Urothelium cell line (cell line): ENCODE results near the gene MARCHF7.
A peak's percentile ranks its signal among the peaks of the same experiment; 100 is the strongest.
"Not testable (repeated sequence)": the region's sequence is repeated elsewhere in the genome, so short reads cannot be mapped to it uniquely, and the experiment has no call there.

Experiments used
- DNase-seq: peaks from one replicate; pipeline ENCODE4 v3.0.0; 2011; ENCODE audit warnings: low spot score, mixed read lengths
- FAIRE-seq: peaks from 2 replicates; lab custom pipeline; 2011; peaks lifted over from hg19 to GRCh38; lab: Jason Lieb, UNC

MARCHF7 gene, protein sequence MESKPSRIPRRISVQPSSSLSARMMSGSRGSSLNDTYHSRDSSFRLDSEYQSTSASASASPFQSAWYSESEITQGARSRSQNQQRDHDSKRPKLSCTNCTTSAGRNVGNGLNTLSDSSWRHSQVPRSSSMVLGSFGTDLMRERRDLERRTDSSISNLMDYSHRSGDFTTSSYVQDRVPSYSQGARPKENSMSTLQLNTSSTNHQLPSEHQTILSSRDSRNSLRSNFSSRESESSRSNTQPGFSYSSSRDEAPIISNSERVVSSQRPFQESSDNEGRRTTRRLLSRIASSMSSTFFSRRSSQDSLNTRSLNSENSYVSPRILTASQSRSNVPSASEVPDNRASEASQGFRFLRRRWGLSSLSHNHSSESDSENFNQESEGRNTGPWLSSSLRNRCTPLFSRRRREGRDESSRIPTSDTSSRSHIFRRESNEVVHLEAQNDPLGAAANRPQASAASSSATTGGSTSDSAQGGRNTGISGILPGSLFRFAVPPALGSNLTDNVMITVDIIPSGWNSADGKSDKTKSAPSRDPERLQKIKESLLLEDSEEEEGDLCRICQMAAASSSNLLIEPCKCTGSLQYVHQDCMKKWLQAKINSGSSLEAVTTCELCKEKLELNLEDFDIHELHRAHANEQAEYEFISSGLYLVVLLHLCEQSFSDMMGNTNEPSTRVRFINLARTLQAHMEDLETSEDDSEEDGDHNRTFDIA

DNA sequence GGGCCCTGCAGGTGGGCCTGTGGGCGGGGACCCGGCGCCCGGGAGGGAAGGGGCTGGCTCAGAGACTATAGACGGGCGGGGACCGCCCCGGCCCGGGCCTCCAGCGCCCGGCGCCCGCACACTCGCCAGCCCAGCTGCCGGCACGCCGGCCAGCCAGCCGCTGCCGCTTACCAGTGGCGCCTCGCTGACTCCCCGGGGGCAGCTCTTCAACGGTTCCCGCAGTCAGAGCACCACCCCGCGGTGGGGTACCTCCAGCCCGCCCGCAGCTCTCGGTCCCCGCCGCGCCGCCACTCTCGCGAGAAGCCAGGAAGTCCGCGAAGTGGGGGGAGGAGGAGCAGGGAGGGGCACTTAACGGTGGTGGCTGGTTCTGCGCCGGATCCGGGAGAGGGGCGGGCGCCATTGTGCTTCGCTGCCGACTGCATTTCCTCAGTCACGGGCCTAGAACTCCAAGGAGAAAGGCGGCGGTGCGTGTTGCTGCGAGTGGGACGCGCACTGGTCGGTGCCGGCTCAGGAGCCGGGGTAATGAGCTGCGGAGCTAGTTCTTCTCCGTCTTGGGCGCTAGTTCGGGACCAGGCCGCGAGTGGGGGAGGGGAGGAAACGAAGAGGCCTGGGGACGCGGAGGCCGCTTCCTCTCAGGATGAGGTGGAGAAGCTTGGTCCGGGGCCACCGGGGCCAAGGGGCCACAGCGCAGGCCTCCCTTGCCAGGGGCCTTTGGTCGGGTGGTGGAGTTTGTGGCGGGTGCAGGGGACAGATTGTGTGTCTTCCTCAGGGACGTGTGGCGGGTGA lies at the start of gene MARCHF7:
Gene MARCHF7, plus strand, starts transcription at position 364 of the 786 bp plus-strand sequence. CDS start 16,517 bp downstream, outside the sequence.
- DNase-seq (peak; percentile 97), FAIRE-seq (peak; percentile 90)

DNA sequence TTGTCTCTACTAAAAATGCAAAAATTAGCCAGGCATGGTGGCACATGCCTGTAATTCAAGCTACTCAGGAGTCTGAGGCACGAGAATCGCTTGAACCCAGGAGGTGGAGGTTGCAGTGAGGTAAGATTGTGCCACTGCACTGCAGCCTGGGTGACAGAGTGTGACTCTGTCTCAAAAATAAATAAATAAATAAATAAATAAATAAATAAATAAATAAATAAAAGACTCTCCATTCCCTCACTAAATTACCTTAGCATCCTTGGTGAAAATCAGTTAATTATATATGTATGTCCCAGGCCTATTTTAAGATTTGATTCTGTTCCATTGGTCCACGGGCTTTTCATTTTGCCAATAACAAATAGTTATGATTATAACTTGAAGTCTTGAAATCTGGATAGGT lies 44.9 kb upstream of the MARCHF7 start:
- not testable (repeated sequence) for FAIRE-seq, DNase-seq

DNA sequence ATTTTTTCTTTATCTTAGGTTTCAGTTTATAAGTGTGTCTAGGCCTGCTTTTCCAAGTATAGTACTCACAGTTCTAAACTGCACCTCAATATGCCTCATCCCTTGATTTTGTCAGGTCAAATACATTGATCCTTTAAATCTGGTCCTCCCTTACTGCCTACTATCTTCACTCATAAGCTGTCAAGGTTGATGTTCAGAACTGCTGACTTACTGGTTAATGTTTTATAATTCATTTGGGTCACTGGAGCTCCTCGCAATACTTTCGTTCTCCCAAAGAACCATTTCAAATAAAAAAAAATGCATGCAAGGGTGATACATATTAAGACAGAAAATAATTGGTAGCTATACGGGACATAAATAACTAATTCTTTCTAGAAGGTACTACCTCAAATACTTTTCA lies 41.3 kb upstream of the MARCHF7 start:
- DNase-seq: no peak
- no peak for FAIRE-seq

DNA sequence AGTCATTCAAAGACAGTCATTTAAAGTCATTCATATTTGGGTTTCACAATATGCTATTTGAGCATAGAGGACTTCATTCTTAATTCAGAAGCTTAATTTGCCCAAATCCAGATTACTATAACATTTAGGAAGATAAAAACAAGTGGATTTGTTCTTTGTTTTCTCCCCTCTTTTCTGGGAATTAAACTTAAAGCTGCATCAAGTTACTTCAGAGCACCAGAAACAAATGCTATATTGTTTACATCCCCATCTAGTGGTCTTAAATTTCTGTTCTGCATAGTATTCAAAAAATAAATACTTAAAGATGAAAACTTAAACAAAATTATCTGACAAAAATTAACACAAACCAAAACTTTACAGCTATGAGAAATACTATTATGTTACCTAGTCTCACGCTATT lies 34.7 kb upstream of the MARCHF7 start:
- DNase-seq: no peak
- no peak for FAIRE-seq

DNA sequence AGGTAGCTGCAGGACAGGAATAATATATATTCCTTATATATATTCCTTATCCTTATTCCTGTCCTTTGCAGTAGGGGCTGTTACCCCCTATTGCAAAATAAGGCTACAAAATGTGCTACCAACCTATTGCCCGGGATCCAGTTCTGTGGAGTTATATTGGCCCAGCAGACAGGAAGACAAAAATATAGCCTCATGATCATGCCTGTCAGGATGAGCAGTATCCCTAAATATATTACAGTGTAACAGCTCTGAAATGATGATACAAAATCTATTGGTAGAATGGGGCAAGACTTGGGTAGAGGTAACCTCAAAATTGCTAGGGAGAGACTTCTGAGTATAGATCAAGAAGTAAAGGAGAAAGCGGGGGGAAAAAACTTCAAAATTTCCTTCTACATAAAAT lies 31.6 kb upstream of the MARCHF7 start:
- DNase-seq: no peak
- no peak for FAIRE-seq

DNA sequence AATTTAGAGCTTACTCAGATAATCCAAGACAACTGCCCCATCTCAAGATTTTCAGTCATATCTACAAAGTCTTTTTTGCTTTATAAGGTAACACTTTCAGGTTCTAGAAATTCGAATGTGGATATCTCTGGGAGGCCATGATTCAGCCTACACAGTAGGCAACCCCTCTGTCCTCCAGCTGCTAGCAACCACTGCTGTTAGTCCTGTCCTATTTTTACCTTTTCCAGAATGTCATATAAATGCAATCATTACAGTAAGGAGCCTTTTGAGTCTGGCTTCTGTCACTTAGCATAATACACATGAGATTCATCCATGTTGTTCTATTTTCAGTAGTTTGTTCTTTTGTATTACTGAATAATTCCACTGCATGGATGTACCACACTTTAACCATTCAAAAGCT lies 28.5 kb upstream of the MARCHF7 start:
- FAIRE-seq: no peak
- no peak for DNase-seq

DNA sequence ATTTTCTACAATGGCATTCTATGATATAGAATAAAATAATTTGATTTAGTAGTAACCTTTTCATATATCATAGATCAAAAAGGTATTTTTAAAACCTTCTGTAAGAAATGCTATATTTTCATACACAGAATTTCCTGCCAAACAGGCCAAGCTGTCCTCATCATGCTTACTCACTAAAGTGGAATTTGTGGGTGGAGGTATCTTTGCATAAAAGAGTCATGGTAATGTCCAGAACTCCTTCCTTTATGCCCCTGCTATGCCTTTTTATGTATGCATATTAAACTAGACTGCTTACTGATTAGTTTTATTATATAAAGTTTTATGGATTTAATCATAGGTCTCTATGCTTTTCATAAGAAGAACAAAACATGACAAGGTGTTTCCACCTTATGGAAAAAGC lies 27.5 kb upstream of the MARCHF7 start:
- no peak for FAIRE-seq
- no peak for DNase-seq

DNA sequence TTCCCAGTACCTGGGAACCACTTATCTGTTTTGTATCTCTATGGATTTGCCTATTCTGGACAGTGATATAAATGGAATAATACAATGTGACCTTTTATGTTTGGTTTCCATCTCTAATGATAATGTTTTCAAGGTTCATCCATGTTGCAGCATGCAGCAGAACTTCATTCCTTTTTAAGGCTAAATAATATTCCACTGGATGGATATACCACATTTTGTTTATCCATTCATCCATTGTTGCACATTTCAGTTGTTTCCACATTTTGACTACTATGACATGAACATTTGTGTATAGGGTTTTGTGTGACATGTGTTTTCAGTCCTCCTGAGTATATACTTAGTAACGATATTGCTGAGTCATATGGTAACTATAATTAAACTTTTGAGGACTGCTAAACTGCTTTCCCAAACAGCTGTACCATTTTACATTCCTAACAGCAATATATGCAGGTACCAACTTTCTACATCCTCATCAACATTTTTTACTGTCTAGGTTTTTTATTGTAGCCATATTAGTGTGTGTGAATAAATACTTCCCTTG lies 17.7 kb upstream of the MARCHF7 start:
- FAIRE-seq: no peak
- no peak for DNase-seq

DNA sequence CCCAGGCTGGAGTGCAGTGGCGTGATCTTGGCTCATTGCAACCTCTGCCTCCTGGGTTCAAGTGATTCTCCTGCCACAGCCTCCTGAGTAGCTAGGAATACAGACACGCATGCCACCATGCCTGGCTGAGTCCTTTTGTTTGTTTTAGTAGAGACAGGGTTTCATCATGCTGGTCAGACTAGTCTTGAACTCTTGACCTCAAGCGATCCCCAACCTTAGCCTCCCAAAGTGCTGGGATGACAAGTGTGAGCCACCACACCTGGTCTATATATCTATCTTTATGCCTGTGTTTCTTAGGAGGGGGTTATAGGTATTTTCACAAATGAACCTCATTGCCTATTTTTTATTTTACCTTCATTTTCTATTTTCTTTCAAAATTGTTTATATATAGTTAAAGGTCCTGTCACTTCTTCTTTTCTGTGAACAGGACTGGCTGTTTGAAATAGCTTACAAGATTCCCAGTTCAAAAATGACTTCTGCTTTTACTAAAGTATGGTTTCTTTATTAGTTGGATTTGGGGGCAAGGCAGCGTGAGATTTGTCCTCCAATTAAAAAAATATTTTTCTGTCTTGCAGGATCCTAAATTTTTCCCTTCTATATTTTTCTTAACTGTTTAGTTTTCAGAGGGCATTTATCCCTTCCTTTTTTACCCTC lies 16.4 kb upstream of the MARCHF7 start:
- FAIRE-seq (no peak), DNase-seq (no peak)

DNA sequence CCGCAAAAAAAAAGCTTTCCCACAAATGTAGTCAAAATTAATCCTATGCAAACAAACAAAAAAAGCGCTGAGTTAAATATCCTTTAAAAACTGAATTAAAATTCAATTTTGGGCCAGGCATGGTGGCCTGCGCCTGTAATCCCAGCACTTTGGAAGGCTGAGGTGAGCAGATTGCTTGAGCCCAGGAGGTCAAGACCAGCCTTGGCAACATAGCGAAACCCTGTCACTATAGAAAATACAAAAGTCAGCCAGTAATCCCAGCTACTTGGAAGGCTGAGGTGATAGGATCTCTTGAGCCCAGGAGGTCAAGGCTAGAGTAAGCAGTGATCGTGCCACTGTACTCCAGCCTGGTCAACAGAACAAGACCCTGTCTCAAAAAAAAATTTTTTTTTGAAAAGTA lies 8.8 kb upstream of the MARCHF7 start:
- no peak for DNase-seq
- no peak for FAIRE-seq

DNA sequence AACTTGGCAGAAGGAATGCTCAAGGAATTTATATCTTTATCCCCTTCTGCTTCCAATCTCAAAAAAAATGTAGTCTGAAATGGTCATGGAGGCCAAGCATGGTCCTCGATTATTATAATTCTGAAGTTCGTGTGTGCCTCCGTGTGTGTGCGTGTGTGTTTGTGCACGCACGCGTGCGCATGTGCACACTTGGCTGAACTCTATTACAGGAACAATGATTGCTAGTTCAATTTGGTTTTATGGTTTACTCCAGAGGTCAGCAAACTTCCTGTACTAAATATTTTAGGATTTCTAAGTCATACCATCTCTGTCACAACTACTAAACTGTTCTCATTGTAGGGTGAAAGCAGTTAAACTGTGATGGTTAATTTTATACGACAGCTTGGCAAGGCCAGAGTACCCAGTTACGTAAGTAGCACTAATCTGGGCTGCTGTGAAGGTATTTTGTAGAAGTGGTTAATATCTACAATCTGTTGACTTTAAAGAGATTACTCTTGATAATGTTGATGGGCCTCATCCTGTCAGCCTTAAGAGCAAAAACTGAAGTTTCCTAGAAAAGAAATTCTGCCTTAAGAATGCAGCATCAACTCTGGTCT lies 5.8 kb upstream of the MARCHF7 start:
- FAIRE-seq: no peak
- DNase-seq: no peak

DNA sequence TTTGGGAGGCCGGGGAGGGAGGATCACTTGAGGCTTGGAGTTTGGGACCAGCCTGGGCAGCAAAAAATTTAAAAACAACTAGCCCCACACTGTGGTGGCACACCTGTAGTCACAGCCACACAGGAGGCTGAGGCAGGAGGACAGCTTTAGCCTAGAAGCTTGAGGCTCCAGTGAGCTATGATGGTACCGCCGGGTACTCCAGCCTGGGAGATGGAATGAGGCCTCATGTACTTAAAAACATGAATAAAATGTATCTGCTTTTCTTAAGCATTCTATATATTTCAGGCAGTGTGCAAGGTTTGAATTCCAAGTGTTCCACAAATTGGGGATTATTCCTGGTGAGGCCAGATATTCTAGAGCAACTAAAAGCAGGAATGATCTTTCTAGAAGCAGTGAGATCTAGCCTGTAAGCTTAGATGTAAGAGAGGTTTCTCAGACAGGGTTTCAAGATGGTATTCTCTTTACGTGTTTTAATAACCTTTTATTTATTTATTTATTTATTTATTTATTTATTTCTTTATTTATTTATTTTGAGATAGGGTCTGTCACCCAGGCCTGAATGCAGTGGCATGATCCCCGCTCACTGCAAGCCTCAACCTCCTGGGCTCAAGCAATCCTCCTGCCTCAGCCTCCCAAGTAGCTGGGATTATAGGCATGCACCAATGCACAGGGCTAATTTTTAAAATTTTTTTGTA lies 4.1 kb upstream of the MARCHF7 start:
- FAIRE-seq (no peak), DNase-seq (no peak)

DNA sequence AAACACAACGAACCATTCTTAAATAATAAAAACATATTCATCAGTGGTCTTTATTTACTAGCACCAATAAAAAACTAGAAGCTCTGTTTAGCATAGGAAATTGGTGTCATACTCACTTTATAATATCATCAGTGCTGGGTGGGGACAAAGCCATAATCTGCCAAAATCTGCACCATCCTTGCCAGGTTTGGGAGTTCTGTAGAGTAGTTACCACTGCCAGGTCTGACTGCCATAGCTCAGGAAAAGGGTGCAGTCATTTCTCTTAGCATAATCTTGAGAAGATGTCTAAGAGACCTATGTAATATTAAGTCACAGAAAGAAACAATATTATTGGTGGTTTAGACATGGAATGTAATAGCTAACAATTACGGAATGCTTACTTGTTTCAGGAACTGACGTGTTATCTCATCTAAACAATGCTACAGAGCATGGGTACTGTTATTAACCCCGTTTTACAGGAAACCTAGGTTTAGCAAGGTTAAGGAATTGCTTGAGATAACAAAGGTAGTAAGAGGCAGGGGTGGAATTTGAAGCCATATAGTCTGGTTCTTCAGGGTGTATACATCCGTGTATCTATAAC lies 1.6 kb upstream of the MARCHF7 start:
- FAIRE-seq: no peak
- no peak for DNase-seq

DNA sequence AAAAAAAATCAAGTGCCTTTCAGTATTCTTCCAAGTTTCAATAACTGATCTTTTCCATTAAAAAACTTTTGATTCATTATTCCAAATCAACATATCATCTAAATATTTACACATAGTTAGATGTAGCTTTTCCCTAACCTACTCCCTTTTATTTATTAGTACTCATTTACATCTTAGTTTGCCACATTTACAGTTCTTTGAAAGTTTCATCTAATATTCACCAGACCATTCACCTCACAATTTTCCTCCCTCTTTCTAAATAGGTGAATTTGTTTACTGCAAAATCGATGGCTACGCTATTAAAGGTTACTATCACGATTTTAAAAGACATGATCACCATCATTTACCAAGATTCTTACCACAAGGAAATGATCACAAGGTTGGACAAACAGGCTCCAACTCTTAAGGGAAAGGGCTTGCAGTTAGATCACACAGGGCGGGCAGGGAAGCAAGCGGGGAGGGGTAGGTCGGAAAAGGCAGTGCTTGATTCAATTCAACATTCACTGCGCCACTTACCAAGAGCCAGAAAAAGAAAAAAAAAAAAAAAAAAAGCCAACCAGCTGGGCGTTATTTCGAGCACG lies 654 bp upstream of the MARCHF7 start:
- FAIRE-seq (no peak), DNase-seq (no peak)

DNA sequence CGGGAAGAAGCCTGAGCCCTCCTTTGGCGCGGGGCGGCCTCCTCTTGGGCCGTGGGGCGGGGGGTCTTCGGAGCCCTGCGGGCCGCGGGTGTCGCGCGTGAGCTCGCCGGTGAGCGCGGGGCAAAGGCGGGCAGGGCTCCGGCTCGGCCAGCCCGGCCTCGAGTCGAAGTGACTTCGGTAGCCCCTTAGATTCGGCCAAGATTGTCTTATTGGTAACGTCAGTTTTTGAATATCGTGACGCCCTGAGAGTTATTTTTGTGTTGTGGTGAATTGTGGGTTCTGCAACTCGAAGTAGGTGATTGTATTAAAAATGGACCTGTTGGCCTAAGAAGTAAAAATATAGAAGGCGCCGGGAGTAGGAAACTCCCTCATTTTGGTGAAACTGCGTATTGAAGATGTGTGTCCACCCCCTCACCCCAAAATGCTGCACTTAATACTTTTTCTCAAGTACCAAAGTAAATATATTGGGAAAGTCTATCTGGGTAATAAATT lies 669 bp downstream of the MARCHF7 start:
- FAIRE-seq (no peak), DNase-seq (no peak)

DNA sequence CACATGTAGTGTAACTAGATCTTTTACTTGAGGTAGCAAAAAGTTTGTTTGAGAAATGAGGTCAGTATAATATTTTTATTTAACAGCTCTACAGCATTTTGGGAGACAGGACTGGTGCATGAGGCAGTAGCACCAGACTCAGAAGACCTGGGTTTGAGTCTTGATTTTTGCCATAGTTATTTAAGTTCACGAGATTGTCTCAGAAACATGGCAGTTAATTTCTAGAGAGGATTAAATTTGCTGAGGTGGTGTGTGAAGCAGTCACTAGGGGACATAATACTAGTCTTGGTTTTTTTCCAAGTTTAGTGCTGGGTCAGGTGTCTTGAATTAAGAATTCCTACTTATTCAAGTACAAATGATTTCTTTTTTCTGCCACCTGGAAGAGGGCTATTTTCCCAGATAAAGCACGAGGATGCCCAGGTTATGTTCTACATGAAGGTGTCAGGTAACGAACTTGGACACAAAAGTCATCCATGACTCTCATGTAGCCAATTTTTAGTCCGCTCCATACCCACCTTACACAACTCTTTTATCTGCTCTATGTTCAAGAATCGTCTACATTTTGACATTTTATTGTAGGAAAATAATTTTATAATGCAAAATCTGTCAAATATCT lies 1.4 kb downstream of the MARCHF7 start:
- peak; percentile 8 for DNase-seq
- no peak for FAIRE-seq

DNA sequence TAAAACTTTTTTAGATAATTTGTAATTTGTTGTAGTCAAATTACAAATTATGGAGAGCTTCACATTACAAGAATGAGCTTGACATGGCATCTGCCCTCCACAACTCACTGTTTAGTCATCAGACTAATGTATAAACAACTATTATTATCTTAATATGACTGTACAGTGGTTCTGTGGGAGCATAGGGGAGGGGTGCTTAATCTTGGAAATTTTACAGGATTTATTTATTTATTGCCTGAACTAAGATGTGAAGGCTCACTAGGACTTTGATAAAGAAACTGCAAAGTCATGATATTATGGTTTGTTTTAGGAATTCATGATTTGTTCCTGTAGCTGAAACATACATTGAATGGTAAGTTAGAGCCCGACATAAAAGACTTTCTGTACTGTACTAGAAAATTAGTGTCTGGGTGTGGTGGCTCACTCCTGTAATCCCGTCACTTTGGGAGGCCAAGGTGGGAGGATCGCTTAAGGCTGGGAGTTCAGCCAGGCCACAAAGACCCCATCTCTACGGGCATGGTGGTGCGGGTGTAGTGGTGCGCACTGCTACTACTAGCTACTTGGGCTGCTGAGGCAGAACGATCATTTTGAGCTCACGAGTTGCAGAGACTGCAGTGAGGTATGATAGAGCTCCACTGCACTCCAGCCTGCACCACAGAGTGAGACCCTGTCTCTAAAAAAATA lies 2.1 kb downstream of the MARCHF7 start:
- FAIRE-seq: no peak
- DNase-seq: no peak

DNA sequence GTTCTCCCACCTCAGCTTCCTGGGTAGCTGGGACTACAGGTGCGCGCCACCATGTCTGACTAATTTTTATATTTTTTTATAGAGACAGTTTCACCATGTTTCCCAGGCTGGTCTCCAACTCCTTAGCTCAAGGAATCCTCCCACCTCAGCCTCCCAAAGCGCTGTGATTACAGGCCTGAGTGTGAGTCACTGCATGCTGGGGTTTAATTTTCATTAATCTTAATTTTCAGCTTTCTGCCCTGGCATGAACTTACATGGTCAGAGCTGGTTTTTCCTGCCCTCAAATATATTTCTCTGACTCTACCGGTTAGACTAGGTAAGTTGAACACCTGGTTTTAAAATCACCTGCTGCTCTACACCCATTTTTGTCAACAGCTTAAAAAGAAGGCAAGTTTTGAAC lies 3.1 kb downstream of the MARCHF7 start:
- FAIRE-seq (no peak), DNase-seq (no peak)
